ENCODE data around the gene AMER2. TPM values are rescaled to one million over a fixed set of nuclear protein-coding genes. Genes with fewer than 3 reads are reported as not detected.
"Not testable (repeated sequence)": the region's sequence is repeated elsewhere in the genome, so short reads cannot be mapped to it uniquely, and the experiment has no call there.

AMER2 gene
- total RNA-seq, 1 donor from 2014 or later: not detected

GRCh38 chr13:25169356-25169755, 2.7 kb downstream of the AMER2 start:
- POLR2A ChIA-PET: no interaction called here
- H3K4me3 Mint-ChIP-seq: no peak overlapping the region

GRCh38 chr13:25168790-25169189, 3.3 kb downstream of the AMER2 start:
- peaks cover 11% of the 10 kb centered on the region for H3K4me1 Mint-ChIP-seq
- DNase-seq (no peak), ATAC-seq (ENCODE audit: low read depth) (no peak)
- no peak for TF ChIP-seq CTCF (IDR thresholded peaks at IDR 0.05)
- peaks cover 52% of the 10 kb centered on the region for H3K27me3 Mint-ChIP-seq
- ChIA-PET POLR2A (no interaction called here), CTCF (no interaction called here)
- H3K9me3 Mint-ChIP-seq: no peaks in the 10 kb centered on the region
- H3K4me3 Mint-ChIP-seq: no peak overlapping the region
- intact Hi-C loops (cut with micrococcal nuclease): no loop called here
- no peaks in the 10 kb centered on the region for H3K36me3 Mint-ChIP-seq (ENCODE audit: low read depth)
- H3K27ac Mint-ChIP-seq: no peak overlapping the region

More at GRCh38 chr13:25169356-25169755, 2.7 kb downstream of the AMER2 start:
- ATAC-seq (ENCODE audit: low read depth) (no peak), DNase-seq (no peak)
- Mint-ChIP-seq H3K36me3 (ENCODE audit: low read depth) (no peaks in the 10 kb centered on the region), H3K27ac (no peak overlapping the region), H3K27me3 (peaks cover 54% of the 10 kb centered on the region), H3K9me3 (no peaks in the 10 kb centered on the region), H3K4me1 (peaks cover 11% of the 10 kb centered on the region)
- CTCF ChIA-PET: no interaction called here
- no peak for TF ChIP-seq CTCF (IDR thresholded peaks at IDR 0.05)
- intact Hi-C loops (cut with micrococcal nuclease): no loop called here

GRCh38 chr13:25167382-25168174, 4.5 kb downstream of the AMER2 start:
- ATAC-seq (ENCODE audit: low read depth): no peak
- ChIA-PET CTCF (no interaction called here), POLR2A (no interaction called here)
- H3K4me3 Mint-ChIP-seq: no peak overlapping the region
- no peak overlapping the region for H3K27ac Mint-ChIP-seq
- H3K4me1 Mint-ChIP-seq: peaks cover 11% of the 10 kb centered on the region
- intact Hi-C loops (cut with micrococcal nuclease): no loop called here
- H3K27me3 Mint-ChIP-seq: peaks cover 46% of the 10 kb centered on the region
- no peaks in the 10 kb centered on the region for H3K36me3 Mint-ChIP-seq (ENCODE audit: low read depth)
- DNase-seq: no peak
- no peaks in the 10 kb centered on the region for H3K9me3 Mint-ChIP-seq
- no peak for TF ChIP-seq CTCF (IDR thresholded peaks at IDR 0.05)

- Mint-ChIP-seq H3K36me3 (ENCODE audit: low read depth) (no peaks in the 10 kb centered on the region), H3K27me3 (peaks cover 37% of the 10 kb centered on the region), H3K9me3 (no peaks in the 10 kb centered on the region), H3K27ac (no peak overlapping the region), H3K4me1 (peaks cover 2% of the 10 kb centered on the region), H3K4me3 (no peak overlapping the region)
- ChIA-PET CTCF (no interaction called here), POLR2A (no interaction called here)
- intact Hi-C loops (cut with micrococcal nuclease): no loop called here
- DNase-seq (no peak), ATAC-seq (ENCODE audit: low read depth) (no peak)
- no peak for TF ChIP-seq CTCF (IDR thresholded peaks at IDR 0.05)
Measured at GRCh38 chr13:25166306-25166705, 5.8 kb downstream of the AMER2 start.

GRCh38 chr13:25165663-25166062, 6.4 kb downstream of the AMER2 start:
- ChIA-PET POLR2A (no interaction called here), CTCF (no interaction called here)
- no peaks in the 10 kb centered on the region for H3K36me3 Mint-ChIP-seq (ENCODE audit: low read depth)
- H3K4me1 Mint-ChIP-seq: no peaks in the 10 kb centered on the region
- ATAC-seq (ENCODE audit: low read depth) (no peak), DNase-seq (no peak)
- H3K27ac Mint-ChIP-seq: no peak overlapping the region
- no peaks in the 10 kb centered on the region for H3K9me3 Mint-ChIP-seq
- no peak overlapping the region for H3K4me3 Mint-ChIP-seq
- no peak for TF ChIP-seq CTCF (IDR thresholded peaks at IDR 0.05)
- intact Hi-C loops (cut with micrococcal nuclease): no loop called here
- peaks cover 38% of the 10 kb centered on the region for H3K27me3 Mint-ChIP-seq

GRCh38 chr13:25165163-25165562, 6.9 kb downstream of the AMER2 start:
- peaks cover 35% of the 10 kb centered on the region for H3K27me3 Mint-ChIP-seq
- POLR2A ChIA-PET; CTCF ChIA-PET; H3K36me3 Mint-ChIP-seq (ENCODE audit: low read depth); ATAC-seq (ENCODE audit: low read depth); H3K9me3 Mint-ChIP-seq; DNase-seq; intact Hi-C loops (cut with micrococcal nuclease); H3K27ac Mint-ChIP-seq; H3K4me1 Mint-ChIP-seq; H3K4me3 Mint-ChIP-seq: not testable (repeated sequence)

Data from activated B cell treated with CpG ODN at 0.5 μM for 24 hours (primary cell).